ENCODE results near the gene ARRB2. TPM values are rescaled to one million over a fixed set of nuclear protein-coding genes. Genes with fewer than 3 reads are reported as not detected.

Gene ARRB2
- polyA plus RNA-seq, 1 donor from 2014 or later, result 28.3 TPM

- H3F3A ChIP-seq (ENCODE audit: insufficient read depth, low read length, poor library complexity, severe bottlenecking), result no peaks in the 10 kb centered on the region
- H3K9me3 ChIP-seq (ENCODE audit: low read length), result no peaks in the 10 kb centered on the region
- H4K20me1 ChIP-seq (ENCODE audit: insufficient read depth), result no peaks in the 10 kb centered on the region
- no peaks in the 10 kb centered on the region for H3K27me3 ChIP-seq (ENCODE audit: insufficient read depth, low read depth, low read length)
- H3K79me2 ChIP-seq (replicated peaks; ENCODE audit: insufficient read depth, low read length), result no peaks in the 10 kb centered on the region
- H3K36me3 ChIP-seq (ENCODE audit: insufficient read depth, low read length), result no peaks in the 10 kb centered on the region
- no peak overlapping the region for H3K4me3 ChIP-seq (ENCODE audit: low read length)
- no peak overlapping the region for H3K27ac ChIP-seq (ENCODE audit: low read length)
- H3K9me2 ChIP-seq (ENCODE audit: insufficient read depth, low read length), result no peaks in the 10 kb centered on the region
- H3K4me2 ChIP-seq (ENCODE audit: low read length), result no peak overlapping the region
- H2AFZ ChIP-seq (ENCODE audit: low read depth, low read length), result no peak overlapping the region
- TF ChIP-seq SMC3 (conservative IDR thresholded peaks at IDR 0.05; ENCODE audit: poor library complexity) (no peak), CTCF (IDR thresholded peaks at IDR 0.05; ENCODE audit: poor library complexity, severe bottlenecking) (no peak), REST (IDR thresholded peaks at IDR 0.05; ENCODE audit: borderline replicate concordance) (no peak)
- no peak overlapping the region for H3K9ac ChIP-seq (ENCODE audit: low read length)
Observed at GRCh38 chr17:4666296-4666695, 44.1 kb upstream of the ARRB2 start.

- Histone ChIP-seq H3K9ac (ENCODE audit: low read length) (no peak overlapping the region), H3K27ac (ENCODE audit: low read length) (no peak overlapping the region), H3K9me3 (ENCODE audit: low read length) (no peaks in the 10 kb centered on the region), H3K79me2 (replicated peaks; ENCODE audit: insufficient read depth, low read length) (no peaks in the 10 kb centered on the region), H3K9me2 (ENCODE audit: insufficient read depth, low read length) (no peaks in the 10 kb centered on the region), H3K27me3 (ENCODE audit: insufficient read depth, low read depth, low read length) (no peaks in the 10 kb centered on the region), H3K4me3 (ENCODE audit: low read length) (no peak overlapping the region), H3K36me3 (ENCODE audit: insufficient read depth, low read length) (no peaks in the 10 kb centered on the region), H3F3A (ENCODE audit: insufficient read depth, low read length, poor library complexity, severe bottlenecking) (no peaks in the 10 kb centered on the region), H2AFZ (ENCODE audit: low read depth, low read length) (no peak overlapping the region), H3K4me2 (ENCODE audit: low read length) (no peak overlapping the region), H4K20me1 (ENCODE audit: insufficient read depth) (no peaks in the 10 kb centered on the region)
- TF ChIP-seq POLR2AphosphoS5 (IDR thresholded peaks at IDR 0.05), result peak; percentile 59
- peak; percentile 51 for TF ChIP-seq EP300 (conservative IDR thresholded peaks at IDR 0.05; ENCODE audit: poor library complexity, severe bottlenecking)
- no peak for TF ChIP-seq SMC3 (conservative IDR thresholded peaks at IDR 0.05; ENCODE audit: poor library complexity)
Observed at GRCh38 chr17:4667166-4667565, 43.3 kb upstream of the ARRB2 start.

GRCh38 chr17:4672055-4672630 is 38.3 kb upstream of the ARRB2 start:
- Histone ChIP-seq H3K9ac (ENCODE audit: low read length) (no peak overlapping the region), H3K4me2 (ENCODE audit: low read length) (no peak overlapping the region), H3K79me2 (replicated peaks; ENCODE audit: insufficient read depth, low read length) (no peaks in the 10 kb centered on the region), H3K36me3 (ENCODE audit: insufficient read depth, low read length) (no peaks in the 10 kb centered on the region), H3F3A (ENCODE audit: insufficient read depth, low read length, poor library complexity, severe bottlenecking) (no peaks in the 10 kb centered on the region), H3K9me3 (ENCODE audit: low read length) (no peaks in the 10 kb centered on the region), H4K20me1 (ENCODE audit: insufficient read depth) (no peaks in the 10 kb centered on the region), H3K9me2 (ENCODE audit: insufficient read depth, low read length) (no peaks in the 10 kb centered on the region), H3K27me3 (ENCODE audit: insufficient read depth, low read depth, low read length) (no peaks in the 10 kb centered on the region), H3K4me3 (ENCODE audit: low read length) (no peak overlapping the region), H2AFZ (ENCODE audit: low read depth, low read length) (no peak overlapping the region), H3K27ac (ENCODE audit: low read length) (no peak overlapping the region)
- TF ChIP-seq CTCF (IDR thresholded peaks at IDR 0.05; ENCODE audit: poor library complexity, severe bottlenecking), result no peak
- TF ChIP-seq RAD21 (conservative IDR thresholded peaks at IDR 0.05), result no peak
- no peak for TF ChIP-seq MXI1 (conservative IDR thresholded peaks at IDR 0.05; ENCODE audit: poor library complexity, severe bottlenecking)
- TF ChIP-seq REST (IDR thresholded peaks at IDR 0.05; ENCODE audit: borderline replicate concordance), result no peak
- no peak for TF ChIP-seq SMC3 (conservative IDR thresholded peaks at IDR 0.05; ENCODE audit: poor library complexity)
- TF ChIP-seq EP300 (conservative IDR thresholded peaks at IDR 0.05; ENCODE audit: poor library complexity, severe bottlenecking), result no peak
- no peak for TF ChIP-seq POLR2AphosphoS5 (IDR thresholded peaks at IDR 0.05)
- no peak for TF ChIP-seq TAF1 (IDR thresholded peaks at IDR 0.05; ENCODE audit: low read depth)
- no peak for TF ChIP-seq EZH2 (IDR thresholded peaks at IDR 0.05; ENCODE audit: borderline replicate concordance, insufficient read depth, low read length, poor library complexity, severe bottlenecking)

Data from neural cell (in vitro differentiated cells).